ENCODE data around the gene HS3ST4.

Gene HS3ST4

GRCh38 chr16:25812215-25812614 is 120.5 kb downstream of the HS3ST4 start:
- H3K27ac ChIP-seq: no peak overlapping the region
- H3K36me3 ChIP-seq: no peaks in the 10 kb centered on the region
- TF ChIP-seq Cebpa-rat (IDR thresholded peaks at IDR 0.05): no peak
- H3K27me3 ChIP-seq: no peaks in the 10 kb centered on the region
- H3K4me3 ChIP-seq: no peak overlapping the region
- no peak overlapping the region for H3K4me2 ChIP-seq
- H4K20me1 ChIP-seq: no peaks in the 10 kb centered on the region
- H3K9ac ChIP-seq: no peak overlapping the region
- H3K9me3 ChIP-seq: no peaks in the 10 kb centered on the region
- 0 out of 2 replicates have a peak, but pooled peaks cover 7% of the 10 kb centered on the region for H3K4me1 ChIP-seq

GRCh38 chr16:25817295-25817694 is 125.5 kb downstream of the HS3ST4 start:
- Histone ChIP-seq H3K9ac (no peak overlapping the region), H3K4me3 (no peak overlapping the region), H3K4me2 (no peak overlapping the region), H4K20me1 (no peaks in the 10 kb centered on the region), H3K4me1 (0 out of 2 replicates have a peak, but pooled peaks cover 4% of the 10 kb centered on the region), H3K36me3 (no peaks in the 10 kb centered on the region), H3K27me3 (no peaks in the 10 kb centered on the region), H3K27ac (no peak overlapping the region), H3K9me3 (no peaks in the 10 kb centered on the region)
- TF ChIP-seq Cebpa-rat (IDR thresholded peaks at IDR 0.05): no peak

- H3K4me2 ChIP-seq: no peak overlapping the region
- H3K4me3 ChIP-seq: no peak overlapping the region
- no peak overlapping the region for H3K9ac ChIP-seq
- H3K27ac ChIP-seq: no peak overlapping the region
- no peaks in the 10 kb centered on the region for H3K27me3 ChIP-seq
- H3K36me3 ChIP-seq: no peaks in the 10 kb centered on the region
- TF ChIP-seq Cebpa-rat (IDR thresholded peaks at IDR 0.05): no peak
- no peaks in the 10 kb centered on the region for H4K20me1 ChIP-seq
- no peaks in the 10 kb centered on the region for H3K9me3 ChIP-seq
- no peaks in the 10 kb centered on the region for H3K4me1 ChIP-seq
Measured at GRCh38 chr16:25817876-25818275, 126.1 kb downstream of the HS3ST4 start.

- H3K9me3 ChIP-seq: no peaks in the 10 kb centered on the region
- no peak overlapping the region for H3K27ac ChIP-seq
- H4K20me1 ChIP-seq: no peaks in the 10 kb centered on the region
- H3K4me2 ChIP-seq: no peak overlapping the region
- no peaks in the 10 kb centered on the region for H3K36me3 ChIP-seq
- H3K27me3 ChIP-seq: no peaks in the 10 kb centered on the region
- no peak overlapping the region for H3K9ac ChIP-seq
- H3K4me3 ChIP-seq: no peak overlapping the region
- TF ChIP-seq Cebpa-rat (IDR thresholded peaks at IDR 0.05): no peak
- H3K4me1 ChIP-seq: no peaks in the 10 kb centered on the region
Measured at GRCh38 chr16:25823891-25824290, 132.1 kb downstream of the HS3ST4 start.

GRCh38 chr16:25827709-25828108 is 135.9 kb downstream of the HS3ST4 start:
- Histone ChIP-seq H3K4me2 (no peak overlapping the region), H3K27ac (no peak overlapping the region), H4K20me1 (no peaks in the 10 kb centered on the region), H3K27me3 (no peaks in the 10 kb centered on the region), H3K4me1 (no peaks in the 10 kb centered on the region), H3K4me3 (no peak overlapping the region), H3K36me3 (no peaks in the 10 kb centered on the region), H3K9ac (no peak overlapping the region), H3K9me3 (no peaks in the 10 kb centered on the region)
- no peak for TF ChIP-seq Cebpa-rat (IDR thresholded peaks at IDR 0.05)

GRCh38 chr16:25828510-25828909 is 136.8 kb downstream of the HS3ST4 start:
- no peak overlapping the region for H3K4me3 ChIP-seq
- H3K4me1 ChIP-seq: no peaks in the 10 kb centered on the region
- H3K27ac ChIP-seq: no peak overlapping the region
- H3K9ac ChIP-seq: no peak overlapping the region
- no peaks in the 10 kb centered on the region for H3K9me3 ChIP-seq
- TF ChIP-seq Cebpa-rat (IDR thresholded peaks at IDR 0.05): no peak
- no peaks in the 10 kb centered on the region for H4K20me1 ChIP-seq
- H3K4me2 ChIP-seq: no peak overlapping the region
- H3K27me3 ChIP-seq: no peaks in the 10 kb centered on the region
- no peaks in the 10 kb centered on the region for H3K36me3 ChIP-seq

GRCh38 chr16:25832291-25832690 is 140.5 kb downstream of the HS3ST4 start:
- Histone ChIP-seq H3K9ac (no peak overlapping the region), H3K4me1 (peaks cover 9% of the 10 kb centered on the region; the same call in 1 of the 2 replicates), H3K36me3 (no peaks in the 10 kb centered on the region), H4K20me1 (no peaks in the 10 kb centered on the region), H3K27ac (no peak overlapping the region), H3K4me2 (no peak overlapping the region), H3K27me3 (no peaks in the 10 kb centered on the region), H3K4me3 (no peak overlapping the region), H3K9me3 (no peaks in the 10 kb centered on the region)
- no peak for TF ChIP-seq Cebpa-rat (IDR thresholded peaks at IDR 0.05)

- Histone ChIP-seq H3K9me3 (no peaks in the 10 kb centered on the region), H3K36me3 (no peaks in the 10 kb centered on the region), H3K4me1 (peaks cover 9% of the 10 kb centered on the region; the same call in 1 of the 2 replicates), H4K20me1 (no peaks in the 10 kb centered on the region), H3K9ac (no peak overlapping the region), H3K27ac (no peak overlapping the region), H3K4me2 (no peak overlapping the region), H3K4me3 (no peak overlapping the region), H3K27me3 (no peaks in the 10 kb centered on the region)
- TF ChIP-seq Cebpa-rat (IDR thresholded peaks at IDR 0.05): no peak
Measured at GRCh38 chr16:25834101-25834500, 142.3 kb downstream of the HS3ST4 start.

GRCh38 chr16:25835126-25835525 is 143.4 kb downstream of the HS3ST4 start:
- no peak for TF ChIP-seq Cebpa-rat (IDR thresholded peaks at IDR 0.05)
- H3K9ac ChIP-seq: no peak overlapping the region
- no peaks in the 10 kb centered on the region for H3K9me3 ChIP-seq
- no peaks in the 10 kb centered on the region for H3K36me3 ChIP-seq
- no peak overlapping the region for H3K27ac ChIP-seq
- H3K4me1 ChIP-seq: peaks cover 9% of the 10 kb centered on the region; the same call in 1 of the 2 replicates
- no peaks in the 10 kb centered on the region for H4K20me1 ChIP-seq
- H3K4me3 ChIP-seq: no peak overlapping the region
- no peaks in the 10 kb centered on the region for H3K27me3 ChIP-seq
- no peak overlapping the region for H3K4me2 ChIP-seq

GRCh38 chr16:25838724-25839186 is 147.0 kb downstream of the HS3ST4 start:
- no peaks in the 10 kb centered on the region for H3K9me3 ChIP-seq
- H3K27ac ChIP-seq: no peak overlapping the region
- H3K4me3 ChIP-seq: no peak overlapping the region
- no peaks in the 10 kb centered on the region for H4K20me1 ChIP-seq
- no peak overlapping the region for H3K4me2 ChIP-seq
- no peak overlapping the region for H3K9ac ChIP-seq
- peaks cover 9% of the 10 kb centered on the region; the same call in 1 of the 2 replicates for H3K4me1 ChIP-seq
- H3K27me3 ChIP-seq: no peaks in the 10 kb centered on the region
- no peak for TF ChIP-seq Cebpa-rat (IDR thresholded peaks at IDR 0.05)
- H3K36me3 ChIP-seq: no peaks in the 10 kb centered on the region

- TF ChIP-seq Cebpa-rat (IDR thresholded peaks at IDR 0.05): no peak
- no peak overlapping the region for H3K4me3 ChIP-seq
- no peak overlapping the region for H3K9ac ChIP-seq
- no peaks in the 10 kb centered on the region for H3K36me3 ChIP-seq
- H3K27ac ChIP-seq: no peak overlapping the region
- no peaks in the 10 kb centered on the region for H3K27me3 ChIP-seq
- H3K4me1 ChIP-seq: no peaks in the 10 kb centered on the region
- no peak overlapping the region for H3K4me2 ChIP-seq
- H3K9me3 ChIP-seq: no peaks in the 10 kb centered on the region
- H4K20me1 ChIP-seq: no peaks in the 10 kb centered on the region
Measured at GRCh38 chr16:25841761-25842160, 150.0 kb downstream of the HS3ST4 start.

Data from BLaER1 (cell line).